Testis (tissue), 3 donors: Measurements from ENCODE around the gene STX4. TPM values are rescaled to one million over a fixed set of nuclear protein-coding genes. Genes with fewer than 3 reads are reported as not detected.

Experiments
- DNase-seq: peaks from one replicate; pipeline ENCODE4 v3.0.0-alpha.2; 2019
- H3K27ac ChIP-seq, 2 donors: fragments of 200-600 bp; sonication (generic); one replicate each; pipeline ENCODE4 v1.5.1; 2019
- H3K27me3 ChIP-seq: fragments of 200-600 bp; sonication (generic); one replicate; pipeline ENCODE4 v1.5.1; 2019
- H3K36me3 ChIP-seq: fragments of 200-600 bp; sonication (generic); one replicate; pipeline ENCODE4 v1.5.1; 2017; ENCODE audit warnings: low read depth; ENCODE audit errors: missing control alignments
- H3K4me1 ChIP-seq: fragments of 200-600 bp; sonication (generic); one replicate; pipeline ENCODE4 v1.5.1; 2019
- H3K4me3 ChIP-seq, 2 donors: fragments of 200-600 bp; sonication (generic); one replicate each; pipeline ENCODE4 v1.5.1; 2017 to 2019
- H3K9me3 ChIP-seq: fragments of 200-600 bp; sonication (generic); one replicate; pipeline ENCODE4 v1.5.1; 2017
- POLR2A ChIP-seq: fragments of 450-650 bp; IDR thresholded peaks from one replicate; pipeline ENCODE4 v1.6.1; 2017; ENCODE audit warnings: antibody characterized with exemption, mild to moderate bottlenecking, moderate library complexity
- WGBS, 2 donors: methylation state at CpG; one replicate each; pipeline ENCODE4 v1.1.5; 2018; 5-methylcytosine and 5-hydroxymethylcytosine counted together
- intact Hi-C: fragments of 100-400 bp; cut with DNase I; formaldehyde crosslinking; loops from one replicate; pipeline ENCODE4 v1.15.1; 2023; ENCODE audit warnings: low total_unique reads
- polyA plus RNA-seq: library from polyadenylated mRNA; stranded (reverse); fragments of 350-450 nt; fragmentation: Illumina TruSeq; extraction: RNeasy Lipid Tissue Mini Kit (QIAGEN cat#74804); gene quantifications from one replicate; pipeline ENCODE4 v1.2.3, GENCODE V29; 2014; ENCODE audit warnings: low read depth, low replicate concordance; ENCODE audit not compliant: insufficient read depth
- total RNA-seq, 2 donors: library from RNA; depleted of rRNA; stranded (reverse); fragments of >200 nt; gene quantifications; one replicate each; pipeline ENCODE4 v1.2.3, GENCODE V29; 2016
- TF ChIP-seq, protein P1 (sequence below), 3 experiments: fragments of 450-650 bp in 2 of 3; fragments of 200-600 bp in 1 of 3; sonication (generic) in 1 of 3; IDR thresholded peaks; one replicate each; pipeline ENCODE4 v1.5.1; 2016 to 2019; ENCODE audit warnings: antibody characterized with exemption in 3 of 3, mild to moderate bottlenecking in 2 of 3, moderate library complexity in 1 of 3

The STX4 gene
- total and polyA plus RNA-seq, 3 donors from 2014 or later = 37.1 to 56.9 (median 50.9) TPM

DNA sequence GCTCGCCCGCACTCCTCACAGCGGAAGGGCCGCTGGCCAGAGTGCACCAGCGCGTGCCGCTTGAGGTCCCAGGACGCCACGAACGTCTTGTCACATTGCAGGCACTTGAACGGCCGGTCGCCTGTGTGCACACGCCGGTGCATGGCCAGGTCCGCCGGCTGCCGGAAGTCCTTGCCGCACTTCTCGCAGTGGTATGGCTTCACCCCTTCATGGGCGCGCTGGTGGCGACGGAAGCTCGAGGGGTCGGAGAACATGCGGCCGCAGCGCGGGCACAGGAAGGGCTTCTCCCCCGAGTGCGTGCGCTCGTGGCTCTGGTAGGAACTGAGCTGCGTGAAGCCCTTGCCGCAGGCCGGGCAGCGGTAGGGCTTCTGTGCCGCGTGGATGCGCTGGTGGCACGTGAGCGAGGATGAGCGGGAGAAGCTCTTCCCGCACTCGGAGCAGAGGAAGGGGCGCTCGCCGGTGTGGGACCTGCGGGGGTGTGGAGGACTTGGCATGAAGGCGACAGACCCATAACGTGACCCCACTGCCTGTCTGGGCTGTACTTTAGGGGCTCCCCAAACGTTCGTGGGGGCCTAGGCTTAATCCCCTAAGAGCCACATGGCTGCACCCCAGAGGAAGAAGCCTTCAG is 28.6 kb downstream of the STX4 start:
- H3K9me3 ChIP-seq = no peaks in the 10 kb centered on the region
- WGBS, 2 donors = 78 to 84% methylated on average over 14 to 54 of the region's 54 CpGs
- no peak for DNase-seq
- no peaks in the 10 kb centered on the region for H3K27me3 ChIP-seq
- no peaks in the 10 kb centered on the region for H3K36me3 ChIP-seq
- intact Hi-C loops = no loop called here
- no peak overlapping the region for H3K27ac ChIP-seq
- TF ChIP-seq, protein P1, sequence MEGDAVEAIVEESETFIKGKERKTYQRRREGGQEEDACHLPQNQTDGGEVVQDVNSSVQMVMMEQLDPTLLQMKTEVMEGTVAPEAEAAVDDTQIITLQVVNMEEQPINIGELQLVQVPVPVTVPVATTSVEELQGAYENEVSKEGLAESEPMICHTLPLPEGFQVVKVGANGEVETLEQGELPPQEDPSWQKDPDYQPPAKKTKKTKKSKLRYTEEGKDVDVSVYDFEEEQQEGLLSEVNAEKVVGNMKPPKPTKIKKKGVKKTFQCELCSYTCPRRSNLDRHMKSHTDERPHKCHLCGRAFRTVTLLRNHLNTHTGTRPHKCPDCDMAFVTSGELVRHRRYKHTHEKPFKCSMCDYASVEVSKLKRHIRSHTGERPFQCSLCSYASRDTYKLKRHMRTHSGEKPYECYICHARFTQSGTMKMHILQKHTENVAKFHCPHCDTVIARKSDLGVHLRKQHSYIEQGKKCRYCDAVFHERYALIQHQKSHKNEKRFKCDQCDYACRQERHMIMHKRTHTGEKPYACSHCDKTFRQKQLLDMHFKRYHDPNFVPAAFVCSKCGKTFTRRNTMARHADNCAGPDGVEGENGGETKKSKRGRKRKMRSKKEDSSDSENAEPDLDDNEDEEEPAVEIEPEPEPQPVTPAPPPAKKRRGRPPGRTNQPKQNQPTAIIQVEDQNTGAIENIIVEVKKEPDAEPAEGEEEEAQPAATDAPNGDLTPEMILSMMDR (IDR thresholded peaks at IDR 0.05) = no peak
- no peak for TF ChIP-seq POLR2A
- H3K4me1 ChIP-seq = peaks cover 8% of the 10 kb centered on the region
- peak overlapping the region; percentile 10 to 36 for H3K4me3 ChIP-seq

DNA sequence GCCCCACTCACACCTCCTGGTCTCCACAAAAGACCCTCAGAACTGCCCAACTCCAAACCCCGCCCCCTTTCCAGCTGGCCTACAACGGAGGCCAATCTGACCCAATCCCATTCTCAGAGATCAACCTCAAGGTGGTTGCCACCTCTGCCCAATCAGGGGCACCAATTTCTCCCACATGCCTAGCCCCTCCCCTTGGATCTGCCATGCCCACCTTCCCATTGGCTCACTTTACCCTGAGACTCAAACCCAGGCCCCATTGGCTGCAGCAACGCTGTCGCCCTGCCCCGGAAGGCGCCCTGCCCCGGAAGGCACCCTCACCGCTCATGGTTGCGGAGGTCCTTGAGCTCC is 30.1 kb downstream of the STX4 start:
- WGBS, 2 donors = 49 to 68% methylated on average over 9 of the region's 9 CpGs

DNA sequence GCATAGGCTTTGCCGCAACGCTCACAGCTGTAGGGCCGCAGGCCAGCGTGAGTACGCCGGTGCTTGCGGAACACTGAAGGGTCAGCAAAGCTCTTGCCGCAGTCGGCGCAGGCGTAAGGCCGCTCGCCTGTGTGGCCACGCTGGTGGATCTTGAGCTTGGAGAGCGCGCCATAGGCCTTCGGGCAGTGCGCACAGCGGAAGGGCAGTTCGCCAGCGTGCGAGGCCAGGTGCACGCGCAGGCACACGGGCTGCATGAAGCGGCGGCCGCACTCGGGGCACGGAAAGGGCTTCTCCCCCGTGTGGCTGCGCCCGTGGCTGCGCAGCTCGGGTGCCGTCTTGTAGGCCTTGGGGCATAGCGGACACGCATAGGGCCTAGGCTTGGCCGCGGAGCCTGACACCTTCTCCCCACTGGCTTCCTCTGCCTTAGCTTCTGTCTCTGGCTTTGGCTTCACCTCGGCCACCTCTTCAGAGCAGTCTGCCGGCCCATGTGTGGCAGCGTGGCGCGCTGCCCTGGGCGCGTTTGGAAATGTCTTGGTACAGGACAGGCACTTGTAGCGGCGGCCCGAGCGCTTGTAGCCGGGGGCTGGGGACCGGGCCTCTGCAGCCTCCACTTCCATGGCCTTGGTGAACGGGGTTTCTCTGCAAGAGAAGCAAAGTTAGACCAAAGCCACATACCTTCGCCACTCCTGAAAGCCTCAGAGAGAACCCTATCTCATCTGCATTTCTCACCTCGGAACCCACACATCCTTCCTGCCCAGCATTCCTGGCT is 30.7 kb downstream of the STX4 start:
- TF ChIP-seq, protein P1 (IDR thresholded peaks at IDR 0.05) = no peak
- no peak for TF ChIP-seq POLR2A
- Histone ChIP-seq H3K4me1 (peaks cover 8% of the 10 kb centered on the region), H3K9me3 (no peaks in the 10 kb centered on the region), H3K27ac (no peak overlapping the region), H3K27me3 (no peaks in the 10 kb centered on the region), H3K4me3 (peak overlapping the region; percentile 15 to 58), H3K36me3 (no peaks in the 10 kb centered on the region)
- peak; percentile 25 for DNase-seq
- intact Hi-C loops = no loop called here
- 73 to 83% methylated on average over 34 to 56 of the region's 56 CpGs for WGBS, 2 donors

More for the DNA sequence above, 30.1 kb downstream of the STX4 start:
- peak; percentile 75 for DNase-seq
- no peaks in the 10 kb centered on the region for H3K9me3 ChIP-seq
- H3K4me3 ChIP-seq = peak overlapping the region; percentile 15 to 58
- H3K4me1 ChIP-seq = peaks cover 8% of the 10 kb centered on the region
- no peaks in the 10 kb centered on the region for H3K27me3 ChIP-seq
- H3K27ac ChIP-seq = no peak overlapping the region
- H3K36me3 ChIP-seq = no peaks in the 10 kb centered on the region
- intact Hi-C loops = no loop called here
- TF ChIP-seq, protein P1 (IDR thresholded peaks at IDR 0.05) = no peak
- TF ChIP-seq POLR2A = no peak

DNA sequence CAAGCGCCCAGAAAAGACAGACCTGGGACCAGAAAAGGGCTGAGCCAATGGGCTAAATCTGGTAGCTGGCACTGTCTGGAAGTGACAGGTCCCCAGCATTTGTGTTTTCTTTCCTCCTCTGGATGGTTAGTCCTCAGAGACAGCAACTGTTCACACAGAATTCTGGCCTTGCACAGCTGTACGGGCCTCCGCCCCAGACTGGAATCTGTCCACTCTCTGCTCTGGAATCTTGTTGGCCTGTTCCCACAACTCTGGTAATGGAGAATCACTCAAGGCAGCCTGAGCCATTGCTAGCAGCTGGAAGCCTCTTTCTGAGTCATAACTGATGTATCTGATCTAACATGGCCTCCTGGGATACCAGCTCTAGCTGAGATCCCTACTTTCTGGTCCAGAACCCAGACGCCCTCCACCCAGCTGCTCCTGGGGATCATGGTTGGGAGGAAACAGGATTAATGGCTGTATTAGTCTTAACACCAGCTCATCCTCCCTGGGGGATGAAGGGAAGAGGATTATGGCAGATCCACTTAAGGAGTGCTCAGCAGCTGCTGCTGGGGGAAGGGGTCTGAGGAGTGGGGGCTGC is 31.6 kb downstream of the STX4 start:
- no peaks in the 10 kb centered on the region for H3K36me3 ChIP-seq
- intact Hi-C loops = no loop called here
- WGBS, 2 donors = 31 to 51% methylated on average over 3 to 4 of the region's 4 CpGs
- H3K4me1 ChIP-seq = peaks cover 8% of the 10 kb centered on the region
- DNase-seq = peak; percentile 61
- H3K4me3 ChIP-seq = no peak overlapping the region
- H3K27me3 ChIP-seq = no peaks in the 10 kb centered on the region
- H3K9me3 ChIP-seq = no peaks in the 10 kb centered on the region
- peak overlapping the region in 1 of 2 donors; percentile 67 for H3K27ac ChIP-seq
- TF ChIP-seq, protein P1 (IDR thresholded peaks at IDR 0.05) = no peak
- no peak for TF ChIP-seq POLR2A
